HL-60/S4 treated with phorbol 12-myristate 13-acetate at 8.2 ng/mL for 4 days and 3 days (cell line): Measurements from ENCODE around the gene PRKCD.

Experiments
- in situ Hi-C: fragments of 300-500 bp; cut with MboI; formaldehyde crosslinking; loops from 2 replicates; pipeline ENCODE4 v1.15.0; 2022; ENCODE audit warnings: low sequenced_read_pairs

Gene PRKCD

GRCh38 chr3:53168175-53168923 lies 7.3 kb downstream of the PRKCD start:
- in situ Hi-C loops: no loop called here

- in situ Hi-C loops: no loop called here
These were observed 8.2 kb downstream of the PRKCD start for GRCh38 chr3:53169045-53169831.

- in situ Hi-C loops: no loop called here
These were observed 8.9 kb downstream of the PRKCD start for GRCh38 chr3:53169832-53170324.

GRCh38 chr3:53170325-53171063 lies 9.5 kb downstream of the PRKCD start:
- in situ Hi-C loops: no loop called here

- in situ Hi-C loops: no loop called here
These were observed 10.0 kb downstream of the PRKCD start for GRCh38 chr3:53171064-53171418.

- in situ Hi-C loops: no loop called here
These were observed 11.0 kb downstream of the PRKCD start for GRCh38 chr3:53171827-53172505.

GRCh38 chr3:53173107-53173506 lies 12.1 kb downstream of the PRKCD start:
- in situ Hi-C loops: no loop called here

GRCh38 chr3:53174346-53175250 lies 13.6 kb downstream of the PRKCD start:
- in situ Hi-C loops: no loop called here

- in situ Hi-C loops: no loop called here
These were observed 14.9 kb downstream of the PRKCD start for GRCh38 chr3:53175613-53176540.

- in situ Hi-C loops: no loop called here
These were observed 17.2 kb downstream of the PRKCD start for GRCh38 chr3:53178246-53178645.

- in situ Hi-C loops: no loop called here
These were observed 18.6 kb downstream of the PRKCD start for GRCh38 chr3:53179580-53179979.

- in situ Hi-C loops: no loop called here
These were observed 19.5 kb downstream of the PRKCD start for GRCh38 chr3:53180305-53181023.

- in situ Hi-C loops: no loop called here
These were observed 20.0 kb downstream of the PRKCD start for GRCh38 chr3:53181024-53181371.

GRCh38 chr3:53181528-53181927 lies 20.5 kb downstream of the PRKCD start:
- in situ Hi-C loops: no loop called here

- in situ Hi-C loops: no loop called here
These were observed 21.9 kb downstream of the PRKCD start for GRCh38 chr3:53182764-53183355.

GRCh38 chr3:53183514-53183913 lies 22.5 kb downstream of the PRKCD start:
- in situ Hi-C loops: no loop called here

GRCh38 chr3:53184701-53185100 lies 23.7 kb downstream of the PRKCD start:
- in situ Hi-C loops: no loop called here
